GM18951 (cell line): ENCODE data around the gene SLC16A13.

Source experiments
- POLR2A ChIP-seq: IDR thresholded peaks from 4 replicates; pipeline ENCODE4 v1.6.1; 2011; ENCODE audit warnings: mild to moderate bottlenecking; ENCODE audit not compliant: insufficient read length, insufficient read depth; ENCODE audit errors: extremely low read depth
- in situ Hi-C: fragments of 300-500 bp; cut with MboI; formaldehyde crosslinking; loops from one replicate; pipeline ENCODE4 v1.12.0; 2022; ENCODE audit warnings: low sequenced_read_pairs, mixed read lengths, inconsistent platforms; ENCODE audit not compliant: unreplicated experiment

SLC16A13 gene

DNA sequence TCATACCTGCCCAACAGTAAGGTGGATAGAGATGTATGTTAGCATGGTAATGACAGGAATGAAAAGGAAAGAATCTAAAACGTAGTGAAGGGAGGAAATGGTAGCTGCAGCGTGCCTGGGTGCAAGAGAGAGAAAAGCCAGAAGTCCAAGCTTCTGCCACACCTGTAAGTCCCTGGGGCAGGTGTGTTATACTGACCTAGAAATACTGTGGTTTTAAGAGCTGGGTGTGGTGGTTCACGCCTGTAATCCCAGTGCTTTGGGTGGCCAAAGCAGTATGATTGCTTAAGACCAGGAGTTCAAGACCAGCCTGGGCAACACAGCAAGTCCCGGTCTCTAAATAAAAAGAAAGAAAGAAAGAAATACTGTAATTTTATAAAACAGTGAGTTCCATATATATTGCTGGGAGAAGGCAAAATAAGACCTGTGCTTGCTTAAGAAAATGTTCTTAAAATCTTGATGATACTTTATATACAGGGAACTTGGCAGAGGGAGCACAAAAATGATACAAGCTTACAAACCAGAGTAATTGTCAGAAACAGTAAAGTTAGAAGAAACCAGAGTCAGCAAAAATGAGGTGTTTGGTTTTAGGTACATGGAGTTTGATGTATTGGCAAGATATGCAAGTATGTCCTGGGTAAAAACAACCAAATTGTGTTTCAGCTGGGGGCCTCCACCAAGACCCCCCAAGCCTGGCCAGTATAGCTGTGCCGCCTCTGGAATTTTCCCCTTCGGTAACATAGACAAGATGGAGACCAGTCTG is 33.3 kb upstream of the SLC16A13 start:
- in situ Hi-C loops = loop anchor here (10.0 kb wide), 1 partner anchor 88 kb away; no protein-coding TSS in a partner anchor
- TF ChIP-seq POLR2A = no peak

- TF ChIP-seq POLR2A = no peak
- in situ Hi-C loops = loop anchor here (10.0 kb wide), 1 partner anchor 89 kb away; no protein-coding TSS in a partner anchor
Observed at GRCh38 chr17:7003745-7004144, 32.1 kb upstream of the SLC16A13 start.

- no peak for TF ChIP-seq POLR2A
- in situ Hi-C loops = loop anchor here (10.0 kb wide), 1 partner anchor 90 kb away; no protein-coding TSS in a partner anchor
Observed at GRCh38 chr17:7004398-7005253, 31.2 kb upstream of the SLC16A13 start.

- in situ Hi-C loops = loop anchor here (10.0 kb wide), 1 partner anchor 91 kb away; no protein-coding TSS in a partner anchor
- no peak for TF ChIP-seq POLR2A
Observed at GRCh38 chr17:7005716-7006115, 30.1 kb upstream of the SLC16A13 start.

- in situ Hi-C loops = loop anchor here (10.0 kb wide), 1 partner anchor 92 kb away; no protein-coding TSS in a partner anchor
- no peak for TF ChIP-seq POLR2A
Observed at GRCh38 chr17:7007143-7007542, 28.7 kb upstream of the SLC16A13 start.

GRCh38 chr17:7010523-7010922 is 25.3 kb upstream of the SLC16A13 start:
- TF ChIP-seq POLR2A = no peak
- in situ Hi-C loops = no loop called here

- in situ Hi-C loops = no loop called here
- TF ChIP-seq POLR2A = no peak
Observed at GRCh38 chr17:7011415-7011814, 24.4 kb upstream of the SLC16A13 start.

DNA sequence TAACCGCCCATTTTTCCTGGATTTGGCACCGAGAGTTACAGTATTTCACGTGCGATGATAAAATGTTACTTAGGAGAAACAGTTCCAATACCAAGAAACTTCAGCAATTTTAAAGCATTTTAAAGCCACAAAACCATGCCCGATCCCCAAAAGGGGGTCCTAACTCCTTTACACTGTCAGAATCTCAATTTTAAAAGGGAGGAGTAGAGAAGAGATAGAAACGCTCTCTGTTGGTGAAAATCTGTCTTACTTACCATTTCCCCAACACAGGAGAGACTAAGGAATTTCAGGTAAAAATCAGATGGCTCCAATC is 23.9 kb upstream of the SLC16A13 start:
- in situ Hi-C loops = no loop called here
- TF ChIP-seq POLR2A = no peak

GRCh38 chr17:7014261-7014994 is 21.4 kb upstream of the SLC16A13 start:
- peak; percentile 83 for TF ChIP-seq POLR2A
- in situ Hi-C loops = no loop called here

DNA sequence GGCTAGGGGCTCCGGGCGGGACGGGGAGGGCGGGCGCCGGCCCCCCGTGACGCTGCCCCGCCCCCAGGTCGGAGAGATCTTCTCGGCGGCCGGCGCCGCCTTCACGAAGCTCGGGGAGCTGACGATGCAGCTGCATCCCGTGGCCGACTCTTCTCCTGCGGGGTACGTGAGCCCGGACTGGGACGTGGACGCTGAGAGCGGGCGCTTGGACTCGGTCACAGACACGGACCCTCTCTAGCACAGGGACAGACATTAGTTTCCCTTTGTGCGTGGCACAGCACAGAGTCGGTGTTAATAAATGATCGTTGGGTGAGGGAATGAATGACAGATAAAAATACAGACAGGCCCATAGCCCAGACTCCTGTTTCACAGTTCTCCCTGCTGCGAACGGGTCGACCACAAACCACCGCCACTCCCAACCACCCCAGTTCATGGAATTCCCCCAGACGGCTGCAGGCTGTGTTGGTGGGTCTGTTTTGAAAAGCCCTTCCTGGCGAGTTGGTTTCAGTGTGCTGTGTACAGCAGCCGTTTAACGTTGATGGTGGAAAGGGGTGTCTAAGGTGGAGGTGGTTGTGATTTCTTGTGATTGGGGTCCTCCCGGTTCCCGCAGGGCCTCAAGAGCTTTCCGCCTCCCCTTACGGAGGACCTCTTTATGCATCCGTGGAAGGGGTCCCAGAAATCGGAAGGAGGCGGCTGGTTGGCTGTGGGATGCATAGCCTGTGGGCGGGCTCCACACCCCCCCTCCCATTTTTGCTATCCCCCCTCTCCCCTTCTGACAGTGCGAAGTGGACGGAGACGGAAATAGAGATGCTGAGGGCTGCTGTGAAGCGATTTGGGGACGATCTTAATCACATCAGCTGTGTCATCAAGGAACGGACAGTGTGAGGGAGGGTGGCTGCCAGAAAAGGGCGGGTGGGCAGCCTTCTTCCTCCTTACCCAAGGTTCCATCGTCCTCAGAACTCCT is 20.5 kb upstream of the SLC16A13 start:
- in situ Hi-C loops = no loop called here
- peak; percentile 77 for TF ChIP-seq POLR2A

- no peak for TF ChIP-seq POLR2A
- in situ Hi-C loops = no loop called here
Observed at GRCh38 chr17:7016418-7016817, 19.4 kb upstream of the SLC16A13 start.
